B cell (primary cell): ENCODE results near the gene TNXB.

Experiments used
- EZH2 ChIP-seq: IDR thresholded peaks from 2 replicates; pipeline ENCODE4 v1.6.1; 2012; ENCODE audit warnings: borderline replicate concordance, low read depth, mild to moderate bottlenecking, moderate library complexity, low read length; ENCODE audit not compliant: insufficient read depth, poor library complexity, severe bottlenecking
- TF ChIP-seq, protein P1 (sequence below): fragments of 200-600 bp; IDR thresholded peaks from one replicate; pipeline ENCODE4 v1.8.0; 2022; ENCODE audit warnings: antibody characterized with exemption, mild to moderate bottlenecking

DNA sequence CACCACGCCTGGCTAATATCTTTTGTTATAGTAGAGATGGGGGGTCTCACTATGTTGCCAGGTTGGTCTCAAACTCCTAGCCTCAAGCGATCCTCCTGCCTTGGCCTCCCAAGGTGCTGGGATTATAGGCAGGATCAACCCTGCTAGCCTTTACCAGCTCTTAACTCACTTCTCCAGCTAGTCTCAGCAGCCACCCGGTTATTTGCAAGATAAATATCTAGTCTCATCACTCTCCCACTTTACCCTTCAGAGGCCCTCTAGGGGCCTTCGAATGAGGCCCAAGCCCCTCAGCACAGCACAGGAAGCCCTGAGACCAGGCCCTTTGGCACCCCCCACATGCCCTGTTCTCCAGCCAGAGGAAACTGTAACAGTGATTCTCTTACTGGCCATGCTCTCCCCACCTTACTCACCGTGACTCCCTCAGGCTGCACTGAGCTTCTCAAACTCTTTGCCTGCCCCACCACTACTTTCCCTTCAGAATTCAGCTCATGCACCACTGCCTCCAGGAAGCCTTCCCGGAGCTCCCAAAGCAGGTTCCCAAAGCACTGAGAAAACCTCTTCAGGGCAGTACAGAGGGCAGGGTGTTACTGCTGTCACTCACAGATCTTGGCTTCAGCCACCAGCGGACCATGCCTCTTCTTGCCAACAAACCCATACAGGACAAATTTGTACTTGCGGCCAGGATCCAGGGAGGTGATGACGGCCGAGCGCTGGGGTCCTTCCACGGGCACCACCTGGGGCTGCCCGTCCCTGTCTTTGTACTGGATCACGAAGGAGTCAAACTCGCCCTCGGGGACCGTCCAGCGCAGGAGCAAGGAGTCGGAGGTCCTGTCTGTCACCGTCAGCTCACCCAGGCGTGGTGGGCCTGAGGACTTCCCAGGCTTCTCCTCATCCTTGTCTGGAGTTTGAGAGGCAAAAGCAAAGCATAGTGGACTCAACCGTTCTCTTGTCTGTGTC lies 25.0 kb downstream of the TNXB start:
- TF ChIP-seq, protein P1, sequence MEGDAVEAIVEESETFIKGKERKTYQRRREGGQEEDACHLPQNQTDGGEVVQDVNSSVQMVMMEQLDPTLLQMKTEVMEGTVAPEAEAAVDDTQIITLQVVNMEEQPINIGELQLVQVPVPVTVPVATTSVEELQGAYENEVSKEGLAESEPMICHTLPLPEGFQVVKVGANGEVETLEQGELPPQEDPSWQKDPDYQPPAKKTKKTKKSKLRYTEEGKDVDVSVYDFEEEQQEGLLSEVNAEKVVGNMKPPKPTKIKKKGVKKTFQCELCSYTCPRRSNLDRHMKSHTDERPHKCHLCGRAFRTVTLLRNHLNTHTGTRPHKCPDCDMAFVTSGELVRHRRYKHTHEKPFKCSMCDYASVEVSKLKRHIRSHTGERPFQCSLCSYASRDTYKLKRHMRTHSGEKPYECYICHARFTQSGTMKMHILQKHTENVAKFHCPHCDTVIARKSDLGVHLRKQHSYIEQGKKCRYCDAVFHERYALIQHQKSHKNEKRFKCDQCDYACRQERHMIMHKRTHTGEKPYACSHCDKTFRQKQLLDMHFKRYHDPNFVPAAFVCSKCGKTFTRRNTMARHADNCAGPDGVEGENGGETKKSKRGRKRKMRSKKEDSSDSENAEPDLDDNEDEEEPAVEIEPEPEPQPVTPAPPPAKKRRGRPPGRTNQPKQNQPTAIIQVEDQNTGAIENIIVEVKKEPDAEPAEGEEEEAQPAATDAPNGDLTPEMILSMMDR, result no peak
- no peak for TF ChIP-seq EZH2
